SIG-M5 treated with dmso at 0.1 percent for 504 hours (cell line): ENCODE data around the gene ZNF664.
A peak's percentile ranks its signal among the peaks of the same experiment; 100 is the strongest.

Experiments
- DNase-seq: peaks from one replicate; lab custom pipeline; 2025; ENCODE audit not compliant: unreplicated experiment; lab: John Stamatoyannopoulos, UW

ZNF664 gene

GRCh38 chr12:124006846-124007713 is 34.1 kb downstream of the ZNF664 start:
- DNase-seq: no peak

- peak; percentile 49 for DNase-seq
Measured at GRCh38 chr12:124007826-124008570, 35.0 kb downstream of the ZNF664 start.

GRCh38 chr12:124008595-124008994 is 35.6 kb downstream of the ZNF664 start:
- DNase-seq: no peak

- no peak for DNase-seq
Measured at GRCh38 chr12:124009781-124010180, 36.8 kb downstream of the ZNF664 start.

GRCh38 chr12:124010687-124011086 is 37.7 kb downstream of the ZNF664 start:
- no peak for DNase-seq

- no peak for DNase-seq
Measured at GRCh38 chr12:124011435-124012115, 38.6 kb downstream of the ZNF664 start.

- no peak for DNase-seq
Measured at GRCh38 chr12:124013073-124013472, 40.1 kb downstream of the ZNF664 start.

- DNase-seq: no peak
Measured at GRCh38 chr12:124015494-124016461, 42.8 kb downstream of the ZNF664 start.

- no peak for DNase-seq
Measured at GRCh38 chr12:124017064-124017463, 44.0 kb downstream of the ZNF664 start.

- DNase-seq: peak; percentile 3
Measured at GRCh38 chr12:124018539-124018938, 45.5 kb downstream of the ZNF664 start.

GRCh38 chr12:124019115-124019514 is 46.1 kb downstream of the ZNF664 start:
- DNase-seq: no peak

- DNase-seq: no peak
Measured at GRCh38 chr12:124020514-124020949, 47.5 kb downstream of the ZNF664 start.

GRCh38 chr12:124021007-124021406 is 48.0 kb downstream of the ZNF664 start:
- DNase-seq: no peak

- no peak for DNase-seq
Measured at GRCh38 chr12:124022161-124022560, 49.1 kb downstream of the ZNF664 start.

- peak; percentile 31 for DNase-seq
Measured at GRCh38 chr12:124024263-124024678, 51.3 kb downstream of the ZNF664 start.

GRCh38 chr12:124024776-124025175 is 51.8 kb downstream of the ZNF664 start:
- no peak for DNase-seq

- no peak for DNase-seq
Measured at GRCh38 chr12:124025661-124026060, 52.6 kb downstream of the ZNF664 start.

- peak; percentile 67 for DNase-seq
Measured at GRCh38 chr12:124026755-124027745, 54.0 kb downstream of the ZNF664 start.
